Measurements from ENCODE around the gene TNFSF11.

DNA sequence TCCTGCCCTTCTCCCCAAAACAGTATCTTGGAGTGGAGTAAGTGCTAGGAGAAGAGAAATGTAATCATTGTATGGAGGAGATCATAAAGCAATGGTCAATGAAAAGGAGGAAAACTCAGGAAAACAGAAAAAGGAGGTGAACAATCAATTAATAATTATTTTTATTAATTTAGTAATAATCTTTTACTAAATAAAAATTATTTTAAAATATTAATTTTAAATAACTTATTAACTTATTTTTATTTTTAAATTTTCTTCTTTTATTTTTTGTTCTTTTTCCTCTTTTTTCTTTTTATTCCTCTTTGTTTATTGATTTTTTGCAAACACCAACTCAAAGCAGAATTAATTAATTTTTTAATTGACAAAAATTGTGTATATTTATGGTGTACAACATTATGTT is 80.3 kb downstream of the TNFSF11 start:
- TF ChIP-seq, protein P1, sequence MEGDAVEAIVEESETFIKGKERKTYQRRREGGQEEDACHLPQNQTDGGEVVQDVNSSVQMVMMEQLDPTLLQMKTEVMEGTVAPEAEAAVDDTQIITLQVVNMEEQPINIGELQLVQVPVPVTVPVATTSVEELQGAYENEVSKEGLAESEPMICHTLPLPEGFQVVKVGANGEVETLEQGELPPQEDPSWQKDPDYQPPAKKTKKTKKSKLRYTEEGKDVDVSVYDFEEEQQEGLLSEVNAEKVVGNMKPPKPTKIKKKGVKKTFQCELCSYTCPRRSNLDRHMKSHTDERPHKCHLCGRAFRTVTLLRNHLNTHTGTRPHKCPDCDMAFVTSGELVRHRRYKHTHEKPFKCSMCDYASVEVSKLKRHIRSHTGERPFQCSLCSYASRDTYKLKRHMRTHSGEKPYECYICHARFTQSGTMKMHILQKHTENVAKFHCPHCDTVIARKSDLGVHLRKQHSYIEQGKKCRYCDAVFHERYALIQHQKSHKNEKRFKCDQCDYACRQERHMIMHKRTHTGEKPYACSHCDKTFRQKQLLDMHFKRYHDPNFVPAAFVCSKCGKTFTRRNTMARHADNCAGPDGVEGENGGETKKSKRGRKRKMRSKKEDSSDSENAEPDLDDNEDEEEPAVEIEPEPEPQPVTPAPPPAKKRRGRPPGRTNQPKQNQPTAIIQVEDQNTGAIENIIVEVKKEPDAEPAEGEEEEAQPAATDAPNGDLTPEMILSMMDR (IDR thresholded peaks at IDR 0.05): no peak
- TF ChIP-seq POLR2AphosphoS5 (IDR thresholded peaks at IDR 0.05; ENCODE audit: insufficient read depth in 1 of 2, low read depth in 1 of 2) (no peak), POLR2A (IDR thresholded peaks at IDR 0.05) (no peak)
